GM18858 (cell line): ENCODE data around the gene PINK1.

Source experiments
- ATAC-seq: cut with Tn5 transposase; IDR thresholded peaks from one replicate; pipeline ENCODE4 v1.9.1; 2021; ENCODE audit not compliant: unreplicated experiment

PINK1 gene

GRCh38 chr1:20610970-20611369 is 22.3 kb upstream of the PINK1 start:
- ATAC-seq = no peak

GRCh38 chr1:20611652-20612051 is 21.6 kb upstream of the PINK1 start:
- no peak for ATAC-seq

GRCh38 chr1:20612221-20612746 is 21.0 kb upstream of the PINK1 start:
- no peak for ATAC-seq

DNA sequence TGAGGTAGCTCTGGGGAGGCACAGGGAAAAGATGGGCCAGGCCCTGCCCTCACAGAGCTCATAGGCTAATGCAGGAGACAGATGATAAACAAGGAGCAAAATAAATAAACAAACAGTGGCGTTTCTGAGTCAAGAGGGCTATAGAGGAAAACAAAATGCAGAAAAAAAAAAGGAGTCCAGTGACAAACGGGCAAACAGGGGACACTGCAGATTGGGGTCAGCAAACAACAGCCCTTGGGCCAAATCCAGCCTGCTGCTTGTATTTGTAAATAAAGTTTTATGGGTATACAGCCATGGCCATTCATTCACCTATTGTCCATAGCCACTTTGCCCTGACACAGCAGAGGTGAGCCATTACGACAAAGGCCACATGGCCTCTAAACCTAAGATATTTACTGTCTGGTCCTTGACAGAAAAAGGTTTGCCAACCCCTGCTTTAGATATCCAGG is 19.1 kb upstream of the PINK1 start:
- ATAC-seq = no peak

GRCh38 chr1:20615946-20616846 is 17.1 kb upstream of the PINK1 start:
- no peak for ATAC-seq

DNA sequence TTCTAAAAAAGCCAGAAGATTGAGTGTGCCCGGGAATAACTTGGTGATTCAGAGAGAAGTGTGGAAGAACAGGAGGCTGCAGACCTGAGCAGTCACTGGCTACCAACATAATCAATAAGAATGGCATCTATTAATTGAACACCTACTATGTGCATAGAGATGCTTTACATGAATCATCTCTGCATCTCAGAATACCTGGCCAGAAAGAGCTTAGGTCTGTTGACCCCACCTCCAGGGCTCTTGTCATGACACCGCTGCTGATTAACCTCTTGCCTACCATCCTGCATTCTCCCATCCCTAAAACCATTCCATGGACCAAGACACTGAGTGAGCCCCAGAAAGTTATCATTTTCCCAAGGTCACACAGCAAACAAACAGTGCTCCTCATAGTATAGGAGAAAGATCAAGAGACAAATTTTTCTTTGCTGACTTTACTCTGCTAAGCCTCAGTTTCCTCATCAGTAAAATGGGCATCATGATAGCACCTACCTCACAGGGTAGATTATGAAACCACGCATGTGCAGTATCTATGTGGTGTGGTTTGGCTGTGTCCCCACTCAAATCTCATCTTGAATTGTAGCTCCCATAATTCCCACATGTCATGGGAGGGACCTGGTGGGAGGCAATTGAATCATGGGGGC is 16.3 kb upstream of the PINK1 start:
- no peak for ATAC-seq

DNA sequence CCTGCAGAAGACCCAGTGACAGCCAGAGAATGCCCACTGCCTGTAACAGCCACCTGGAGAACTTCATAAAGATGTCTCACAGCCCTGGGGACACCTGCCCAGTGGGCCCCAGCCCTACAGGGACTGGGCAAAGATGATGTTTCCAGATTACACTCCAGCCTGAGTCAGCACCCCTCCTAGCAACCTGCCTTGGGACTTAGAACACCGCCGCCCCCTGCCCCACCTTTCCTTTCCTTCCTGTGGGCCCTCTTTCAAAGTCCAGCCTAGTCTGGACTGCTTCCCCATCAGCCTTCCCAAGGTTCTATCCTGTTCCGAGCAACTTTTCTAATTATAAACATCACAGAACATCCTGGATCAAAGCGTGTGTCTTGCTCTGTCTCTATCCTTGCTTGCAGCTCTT is 14.7 kb upstream of the PINK1 start:
- ATAC-seq = no peak

DNA sequence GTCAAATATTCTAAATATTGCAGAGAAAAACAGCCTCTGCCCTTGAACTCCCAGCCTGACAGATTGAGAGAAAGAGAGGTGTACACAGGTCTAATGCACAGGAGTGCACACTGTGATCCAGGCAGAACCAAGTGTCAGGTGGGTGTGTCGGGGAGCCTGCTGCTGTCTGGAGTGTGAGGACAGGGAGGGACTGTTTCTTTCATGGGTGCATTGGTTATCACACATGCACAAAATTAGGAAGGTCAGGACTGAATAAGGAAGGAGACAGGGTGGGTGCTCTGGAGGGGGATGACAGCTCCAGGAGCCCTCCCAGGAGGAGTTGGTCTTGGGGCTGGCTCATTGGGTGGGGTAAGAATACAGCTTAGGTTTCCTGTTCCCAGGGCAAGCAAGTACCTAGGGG is 13.3 kb upstream of the PINK1 start:
- ATAC-seq = no peak

DNA sequence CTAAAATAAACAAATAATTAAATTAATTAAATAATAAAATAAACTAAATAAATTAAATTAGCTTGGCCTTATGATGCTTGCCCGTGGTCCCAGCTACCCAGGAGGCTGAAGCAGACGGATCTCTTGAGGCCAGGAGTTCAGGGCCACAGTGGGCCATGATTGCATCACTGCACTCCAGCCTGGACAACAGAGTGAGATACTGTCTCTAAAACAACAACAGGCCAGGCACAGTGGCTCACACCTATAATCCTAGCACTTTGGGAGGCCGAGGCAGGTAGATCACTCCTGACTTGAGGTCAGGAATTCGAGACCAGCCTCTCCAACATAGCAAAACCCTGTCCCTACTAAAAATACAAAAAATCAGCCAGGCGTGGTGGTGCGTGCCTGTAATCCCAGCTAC is 12.2 kb upstream of the PINK1 start:
- no peak for ATAC-seq

DNA sequence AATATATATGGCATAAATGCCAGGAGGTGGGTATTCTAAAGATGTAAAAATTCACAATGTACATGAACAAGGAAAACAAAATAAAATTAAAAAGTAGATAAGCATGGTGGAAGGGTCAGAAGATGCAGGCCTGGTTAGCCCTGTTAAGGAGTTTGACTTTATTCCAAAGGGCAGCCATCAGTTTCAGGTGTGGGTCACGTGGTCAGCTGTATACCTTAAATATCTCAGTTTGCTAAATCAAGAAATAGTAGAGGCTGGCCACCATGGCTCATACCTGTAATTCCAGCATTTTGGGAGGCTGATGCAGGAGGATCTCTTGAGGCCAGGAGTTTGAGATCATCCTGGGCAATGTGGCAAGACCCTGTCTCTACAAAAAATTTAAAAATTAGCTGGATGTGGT is 8.5 kb upstream of the PINK1 start:
- ATAC-seq = no peak

- no peak for ATAC-seq
Observed at GRCh38 chr1:20625176-20626097, 7.8 kb upstream of the PINK1 start.

GRCh38 chr1:20626098-20626427 is 7.2 kb upstream of the PINK1 start:
- no peak for ATAC-seq

GRCh38 chr1:20626524-20626923 is 6.7 kb upstream of the PINK1 start:
- ATAC-seq = no peak

- no peak for ATAC-seq
Observed at GRCh38 chr1:20630729-20631128, 2.5 kb upstream of the PINK1 start.

- no peak for ATAC-seq
Observed at GRCh38 chr1:20632386-20632785, 872 bp upstream of the PINK1 start.

- no peak for ATAC-seq
Observed at GRCh38 chr1:20634065-20634593, 871 bp downstream of the PINK1 start.

- ATAC-seq = no peak
Observed at GRCh38 chr1:20634594-20635084, 1.4 kb downstream of the PINK1 start.

- no peak for ATAC-seq
Observed at GRCh38 chr1:20636785-20637347, 3.6 kb downstream of the PINK1 start.

DNA sequence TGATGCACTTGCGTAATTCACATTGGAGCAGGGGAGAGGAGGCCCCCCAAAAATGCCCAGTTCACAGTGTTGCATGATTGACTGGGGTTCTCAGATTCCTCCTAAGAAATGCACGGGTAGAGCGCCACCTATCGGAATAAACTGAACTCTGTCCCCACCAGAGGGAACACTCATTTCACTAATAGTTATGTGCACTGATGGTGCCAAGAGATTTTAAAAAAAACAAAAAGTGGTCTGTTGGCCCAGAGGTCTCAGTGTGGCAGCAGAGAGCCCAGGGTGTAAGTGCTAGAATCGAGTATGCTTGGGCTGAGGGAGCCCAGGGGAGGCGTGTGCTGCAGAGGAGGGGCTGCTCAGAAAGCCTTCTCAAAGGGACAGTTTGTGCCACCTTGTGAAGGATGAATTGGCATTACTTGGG is 6.9 kb downstream of the PINK1 start:
- ATAC-seq = no peak

GRCh38 chr1:20641975-20642374 is 8.7 kb downstream of the PINK1 start:
- no peak for ATAC-seq
